Measurements from ENCODE around the gene S100A5.
"Not testable (repeated sequence)": the region's sequence is repeated elsewhere in the genome, so short reads cannot be mapped to it uniquely, and the experiment has no call there.

S100A5 gene

GRCh38 chr1:153532769-153533599 lies 7.8 kb downstream of the S100A5 start:
- no peak for DNase-seq (ENCODE audit: low read depth)

- no peak for DNase-seq (ENCODE audit: low read depth)
These were observed 8.6 kb downstream of the S100A5 start for GRCh38 chr1:153532181-153532580.

GRCh38 chr1:153531638-153532037 lies 9.1 kb downstream of the S100A5 start:
- no peak for DNase-seq (ENCODE audit: low read depth)

GRCh38 chr1:153527683-153528040 lies 13.1 kb downstream of the S100A5 start:
- DNase-seq (ENCODE audit: low read depth), result no peak

- DNase-seq (ENCODE audit: low read depth), result no peak
These were observed 13.6 kb downstream of the S100A5 start for GRCh38 chr1:153527023-153527682.

GRCh38 chr1:153526132-153526543 lies 14.6 kb downstream of the S100A5 start:
- no peak for DNase-seq (ENCODE audit: low read depth)

GRCh38 chr1:153525088-153525728 lies 15.5 kb downstream of the S100A5 start:
- no peak for DNase-seq (ENCODE audit: low read depth)

GRCh38 chr1:153522353-153523048 lies 18.2 kb downstream of the S100A5 start:
- not testable (repeated sequence) for DNase-seq (ENCODE audit: low read depth)

GRCh38 chr1:153521808-153522207 lies 18.9 kb downstream of the S100A5 start:
- DNase-seq (ENCODE audit: low read depth), result not testable (repeated sequence)

GRCh38 chr1:153520818-153521476 lies 19.8 kb downstream of the S100A5 start:
- DNase-seq (ENCODE audit: low read depth), result no peak

GRCh38 chr1:153520137-153520691 lies 20.5 kb downstream of the S100A5 start:
- not testable (repeated sequence) for DNase-seq (ENCODE audit: low read depth)

- DNase-seq (ENCODE audit: low read depth), result no peak
These were observed 21.5 kb downstream of the S100A5 start for GRCh38 chr1:153519242-153519641.

GRCh38 chr1:153515504-153516394 lies 25.0 kb downstream of the S100A5 start:
- peak; percentile 25 for DNase-seq (ENCODE audit: low read depth)

GRCh38 chr1:153513666-153514065 lies 27.1 kb downstream of the S100A5 start:
- no peak for DNase-seq (ENCODE audit: low read depth)

- DNase-seq (ENCODE audit: low read depth), result no peak
These were observed 27.7 kb downstream of the S100A5 start for GRCh38 chr1:153513023-153513422.

- DNase-seq (ENCODE audit: low read depth), result peak; percentile 69
These were observed 29.7 kb downstream of the S100A5 start for GRCh38 chr1:153510984-153511410.

GRCh38 chr1:153509729-153510354 lies 30.9 kb downstream of the S100A5 start:
- no peak for DNase-seq (ENCODE audit: low read depth)

- no peak for DNase-seq (ENCODE audit: low read depth)
These were observed 31.7 kb downstream of the S100A5 start for GRCh38 chr1:153509036-153509435.

- no peak for DNase-seq (ENCODE audit: low read depth)
These were observed 32.7 kb downstream of the S100A5 start for GRCh38 chr1:153507926-153508583.
